NCI-H146 (cell line): Measurements from ENCODE around the gene MYO18A.
"Not testable (repeated sequence)": the region's sequence is repeated elsewhere in the genome, so short reads cannot be mapped to it uniquely, and the experiment has no call there.

Experiments
- DNase-seq: peaks from one replicate; lab custom pipeline; 2025; lab: John Stamatoyannopoulos, UW

MYO18A gene

DNA sequence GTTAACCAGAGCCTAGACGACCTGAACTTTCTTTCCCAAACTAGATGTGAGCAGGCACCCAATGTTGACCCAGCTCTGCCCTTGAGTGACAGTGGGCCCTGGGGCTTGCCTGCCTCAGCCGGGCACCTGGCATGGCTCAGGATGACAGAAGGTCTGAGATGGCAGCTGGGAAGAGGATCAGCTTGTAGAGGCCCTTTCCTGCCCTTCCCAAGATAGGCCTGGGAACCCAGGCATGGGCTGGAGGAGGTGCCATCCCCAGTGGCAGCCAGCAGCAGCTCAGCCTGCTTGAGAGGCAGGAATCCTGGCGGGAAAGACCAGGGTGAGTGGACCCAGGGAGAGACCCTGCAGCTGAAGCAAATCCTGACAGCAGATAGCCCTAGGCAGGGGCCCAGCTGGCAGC lies 78.2 kb downstream of the MYO18A start:
- no peak for DNase-seq

DNA sequence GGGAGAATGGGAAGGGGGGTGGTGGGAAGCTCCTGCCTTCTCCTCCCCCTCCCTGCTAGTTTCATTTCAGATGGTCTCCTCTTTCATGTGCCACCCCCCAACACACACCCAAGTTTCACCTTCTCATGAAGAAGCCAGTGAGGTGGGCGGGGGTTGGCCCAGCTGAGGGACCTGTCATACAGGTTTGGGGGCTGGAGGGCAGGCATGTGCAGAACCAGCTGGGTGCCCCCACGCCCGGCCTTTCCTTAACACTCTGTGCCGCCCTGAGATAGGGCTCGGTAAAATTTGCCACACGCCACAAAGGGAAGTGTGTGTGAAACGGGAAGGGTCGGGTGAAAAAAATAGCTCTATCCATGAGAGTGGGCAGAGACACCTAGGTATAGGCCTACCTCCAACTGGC lies 79.9 kb downstream of the MYO18A start:
- DNase-seq = no peak

DNA sequence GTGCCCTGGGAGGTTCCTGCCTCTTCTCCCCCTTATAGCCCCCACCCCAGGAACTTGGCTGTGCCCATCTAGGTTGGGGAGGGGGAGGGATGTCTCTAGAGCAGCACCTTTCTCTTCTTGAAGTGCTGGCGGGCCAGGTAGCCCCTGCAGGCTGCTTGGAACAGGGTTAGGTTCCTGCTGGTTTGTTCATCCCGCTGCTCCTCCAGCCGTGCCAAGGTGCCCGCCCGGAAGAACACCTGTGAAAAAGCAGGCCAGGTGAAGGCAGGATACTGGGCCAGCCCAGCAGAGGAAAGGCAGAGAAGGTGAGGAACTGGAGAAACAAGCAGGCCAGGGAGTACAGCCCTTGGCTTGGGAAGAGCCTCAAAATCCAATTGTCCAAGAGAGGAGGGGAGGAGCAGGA lies 80.7 kb downstream of the MYO18A start:
- DNase-seq = no peak

DNA sequence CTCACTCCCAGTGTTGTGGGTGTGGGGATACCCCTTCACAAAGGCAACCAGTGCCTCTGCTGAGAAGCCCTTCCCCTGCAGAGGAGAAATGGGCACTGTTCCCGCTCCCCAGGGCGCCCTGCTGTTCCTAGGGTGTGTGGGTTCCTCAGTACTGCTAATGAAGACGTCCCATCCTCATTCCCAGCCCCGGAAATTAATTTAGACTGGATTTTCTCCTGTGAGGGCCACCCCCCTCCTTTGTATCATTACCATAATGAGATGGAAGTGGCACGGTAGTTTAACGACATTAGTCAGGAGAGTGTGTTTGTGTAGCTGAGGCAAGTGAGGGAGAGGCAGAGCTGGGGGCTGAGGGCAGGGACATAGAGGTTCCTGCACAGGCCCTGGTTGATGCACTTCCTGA lies 84.1 kb downstream of the MYO18A start:
- no peak for DNase-seq

DNA sequence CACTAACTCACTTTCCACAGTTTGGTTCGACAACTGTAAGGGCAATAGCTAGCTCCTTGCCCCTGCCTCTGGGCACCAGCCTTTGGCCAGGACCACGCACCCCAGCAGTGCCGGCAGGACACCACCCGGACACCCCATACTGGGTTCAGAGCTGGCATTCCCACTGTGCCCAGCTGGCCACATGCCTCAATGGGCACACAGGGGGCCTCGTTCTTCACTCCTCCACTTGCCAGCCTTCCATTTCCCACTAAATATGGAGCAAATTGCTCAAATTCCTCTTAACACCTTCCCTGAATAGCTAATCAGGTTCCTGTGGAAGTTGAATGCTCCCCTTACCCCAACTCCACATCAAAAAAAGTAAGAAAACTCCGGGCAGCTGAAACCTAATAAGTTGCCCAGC lies 84.8 kb downstream of the MYO18A start:
- DNase-seq = no peak

DNA sequence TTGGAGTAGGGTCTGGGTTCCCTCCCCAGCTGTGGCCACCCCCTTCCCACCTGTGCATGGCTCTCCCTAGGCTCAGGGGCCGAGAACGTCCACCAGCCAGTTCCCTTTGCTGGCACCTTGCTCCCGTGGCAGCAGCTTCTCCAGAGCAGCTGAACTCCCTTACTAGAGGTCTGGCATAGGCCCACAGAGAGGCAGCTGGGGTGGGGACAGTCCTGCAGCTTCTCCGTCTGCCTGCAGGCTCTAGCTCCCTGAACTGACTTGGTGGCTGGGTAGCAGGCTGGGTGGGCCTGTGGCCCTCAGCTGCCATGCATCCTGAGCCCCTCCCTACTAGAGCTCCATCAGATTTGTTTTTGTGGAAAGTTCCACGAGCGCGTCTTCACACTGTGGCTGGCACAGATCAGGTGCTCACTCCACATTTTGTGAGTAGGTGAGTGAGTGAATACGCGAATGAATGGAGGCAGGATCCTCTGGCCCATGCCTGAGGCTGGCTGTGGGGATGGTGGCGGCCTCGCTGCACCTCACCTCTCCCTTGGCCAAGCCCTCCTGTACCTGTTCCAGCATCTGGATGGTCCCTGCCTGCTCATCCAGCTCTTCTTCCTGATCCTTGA lies 86.0 kb downstream of the MYO18A start:
- no peak for DNase-seq

DNA sequence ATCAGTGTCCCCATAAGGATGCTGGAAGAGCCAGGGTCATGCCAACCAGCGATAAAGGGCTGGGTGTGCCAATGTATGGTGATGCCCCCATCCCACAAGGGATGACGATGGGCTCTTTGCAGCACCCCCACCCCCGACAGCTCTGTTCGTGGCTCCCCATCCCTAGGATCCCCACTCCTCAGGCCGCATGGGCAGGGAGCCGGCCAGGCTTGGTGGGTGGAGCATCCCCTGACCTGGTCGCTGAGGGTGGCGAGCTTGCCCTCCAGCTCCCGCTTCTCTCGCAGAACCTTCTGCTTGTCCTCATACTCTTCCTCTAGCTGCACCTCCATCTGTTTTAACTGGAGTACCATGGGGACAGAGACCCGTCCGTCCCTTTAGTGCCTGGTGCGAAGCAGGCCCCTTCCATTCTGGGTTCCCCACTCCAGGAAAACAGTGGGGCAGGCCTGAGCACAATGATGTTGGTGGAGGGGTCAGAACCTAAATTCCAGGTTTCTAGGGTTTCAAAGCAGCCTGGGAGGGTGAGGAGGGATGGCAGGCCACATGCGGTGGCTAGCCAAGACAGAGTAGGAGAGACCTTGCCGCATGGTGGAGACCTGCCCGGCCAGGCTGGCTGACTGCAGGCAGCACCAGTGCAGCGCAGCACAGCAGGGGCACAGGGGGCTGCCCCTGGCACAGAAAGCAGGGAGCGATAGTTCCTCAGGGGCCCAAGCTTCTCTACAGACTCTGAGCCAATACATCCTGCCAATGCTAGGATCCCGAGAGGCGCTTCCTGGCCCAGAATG lies 86.9 kb downstream of the MYO18A start:
- DNase-seq = no peak

DNA sequence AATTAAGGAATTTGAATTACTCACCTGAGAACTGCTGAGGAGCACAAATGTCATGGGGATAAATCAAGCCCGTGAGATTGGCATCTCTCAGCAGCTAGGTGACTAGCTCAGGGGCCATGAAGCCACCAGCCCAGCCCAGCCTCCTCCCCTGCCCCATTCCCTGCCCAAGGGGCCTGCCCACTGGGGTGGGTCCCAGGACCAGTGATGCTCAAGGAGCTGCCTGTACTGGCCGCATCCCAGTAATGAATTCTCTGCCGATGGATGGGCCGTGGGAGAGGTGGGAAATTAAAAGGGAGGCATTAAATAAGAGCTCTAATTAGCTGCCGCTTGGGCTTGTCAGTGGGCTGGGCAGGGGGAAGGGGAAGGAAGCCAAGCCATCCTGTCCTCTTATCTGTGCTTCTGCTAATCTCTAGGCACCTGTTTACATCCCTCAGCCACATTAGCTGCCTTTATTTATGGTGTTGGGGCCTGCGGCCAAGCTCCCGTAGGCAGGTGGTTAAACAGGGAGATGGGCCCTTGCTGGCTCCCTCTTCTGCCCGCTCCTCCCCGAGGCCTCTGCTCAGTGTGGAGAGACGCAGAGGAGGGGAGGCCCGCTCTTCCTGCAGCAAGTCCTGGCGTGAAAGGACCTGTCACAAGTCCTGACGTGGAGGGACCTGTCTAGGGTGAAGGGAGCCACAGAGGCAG lies 88.5 kb downstream of the MYO18A start:
- peak; percentile 91 for DNase-seq

DNA sequence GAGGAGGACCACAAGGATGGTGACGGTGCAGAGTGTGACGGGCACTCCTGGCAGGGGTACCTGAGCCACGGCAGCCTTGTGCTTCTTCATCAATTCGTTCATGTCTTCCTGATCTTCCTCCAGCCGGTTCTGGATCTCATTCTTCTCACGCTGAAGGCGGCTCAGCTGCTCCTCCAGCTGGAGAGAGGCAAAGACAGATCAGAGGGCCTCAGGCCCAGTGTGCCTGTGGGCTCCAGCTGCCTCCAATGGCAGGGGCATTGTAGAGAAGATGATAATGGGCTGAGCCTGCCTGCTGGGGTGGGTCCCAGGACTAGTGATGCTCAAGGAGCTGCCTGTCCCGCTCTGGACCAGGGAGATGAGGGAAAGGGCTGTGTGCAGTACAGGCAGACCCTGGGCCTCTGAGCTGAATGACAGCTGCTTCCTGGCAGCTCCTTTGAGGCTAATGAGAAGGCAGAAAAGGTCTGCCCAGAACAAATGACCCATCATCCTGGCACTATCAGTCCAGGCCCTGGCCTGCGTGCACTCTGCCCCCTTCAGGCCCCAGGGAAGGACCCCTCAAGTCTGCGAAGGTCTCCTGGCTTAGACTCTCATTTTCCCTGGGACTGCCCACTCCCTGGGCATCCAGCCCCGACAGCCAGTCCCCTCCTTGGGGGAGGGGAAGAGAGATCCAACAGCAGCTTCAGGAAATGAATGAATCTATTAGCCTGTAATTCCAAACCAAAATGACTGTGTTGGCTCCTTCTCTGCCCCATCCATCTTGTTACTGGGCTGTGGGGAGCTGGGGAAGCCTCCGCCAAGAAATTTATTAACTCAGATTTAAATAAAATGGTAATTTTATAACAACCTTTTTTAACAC lies 89.2 kb downstream of the MYO18A start:
- DNase-seq = peak; percentile 37

DNA sequence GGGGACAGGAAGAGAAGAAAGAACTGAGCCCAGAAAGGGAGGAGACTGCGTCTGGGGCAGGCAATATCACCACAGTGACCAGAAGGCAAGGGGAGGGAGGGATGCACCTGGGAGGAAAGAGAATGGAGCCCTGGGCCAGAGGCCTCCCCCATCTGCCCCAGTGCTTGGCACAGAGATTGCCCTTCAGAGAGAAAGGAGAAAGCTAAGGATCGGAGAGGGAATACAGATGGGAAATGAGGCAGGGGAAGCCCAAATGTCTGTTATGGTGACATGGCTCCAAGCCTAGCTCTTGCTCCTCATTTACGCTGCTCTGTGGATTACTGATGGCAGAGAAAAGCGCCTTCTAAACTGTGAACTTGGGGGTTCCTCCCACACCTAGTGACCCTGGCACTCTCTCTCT lies 90.1 kb downstream of the MYO18A start:
- no peak for DNase-seq

DNA sequence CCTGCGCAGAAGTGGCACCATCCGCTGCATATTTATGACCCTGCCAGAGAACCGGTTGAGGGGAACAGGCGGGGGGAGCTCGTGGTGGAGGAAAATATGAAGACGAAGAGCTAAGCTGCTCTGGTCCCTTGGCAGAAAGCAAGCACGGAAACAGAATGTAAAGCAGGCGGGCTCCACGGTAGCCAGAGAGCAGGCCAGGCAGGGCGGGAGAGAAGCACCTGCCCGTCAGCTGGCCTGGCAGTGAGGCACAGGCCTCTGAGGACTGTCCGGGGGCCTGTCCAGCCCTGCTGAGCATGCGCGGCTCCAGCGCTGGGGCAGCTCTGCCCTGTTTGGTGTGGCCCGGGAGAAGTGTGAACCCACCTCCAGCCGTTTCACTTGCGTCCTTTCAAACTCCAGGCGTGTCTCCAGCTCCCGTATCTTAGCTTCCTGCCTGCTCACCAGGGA lies 90.6 kb downstream of the MYO18A start:
- DNase-seq = no peak

DNA sequence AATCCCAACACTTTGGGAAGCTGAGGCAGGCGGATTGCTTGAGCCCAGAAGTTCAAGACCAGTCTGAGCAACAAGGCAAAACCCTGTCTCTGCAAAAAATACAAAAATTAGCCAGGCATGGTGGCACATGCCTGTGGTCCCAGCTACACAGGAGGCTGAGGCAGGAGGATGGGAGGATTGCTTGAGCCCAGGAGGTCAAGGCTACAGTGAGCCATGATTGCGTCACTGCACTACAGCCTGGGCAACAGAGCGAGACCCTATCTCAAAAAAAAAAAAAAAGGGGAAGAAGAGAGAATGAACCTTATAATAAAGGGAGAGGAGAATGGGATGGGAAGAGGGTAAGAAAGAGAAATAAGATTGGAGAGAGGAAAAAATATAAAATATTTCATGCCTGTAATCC lies 91.4 kb downstream of the MYO18A start:
- DNase-seq = not testable (repeated sequence)

DNA sequence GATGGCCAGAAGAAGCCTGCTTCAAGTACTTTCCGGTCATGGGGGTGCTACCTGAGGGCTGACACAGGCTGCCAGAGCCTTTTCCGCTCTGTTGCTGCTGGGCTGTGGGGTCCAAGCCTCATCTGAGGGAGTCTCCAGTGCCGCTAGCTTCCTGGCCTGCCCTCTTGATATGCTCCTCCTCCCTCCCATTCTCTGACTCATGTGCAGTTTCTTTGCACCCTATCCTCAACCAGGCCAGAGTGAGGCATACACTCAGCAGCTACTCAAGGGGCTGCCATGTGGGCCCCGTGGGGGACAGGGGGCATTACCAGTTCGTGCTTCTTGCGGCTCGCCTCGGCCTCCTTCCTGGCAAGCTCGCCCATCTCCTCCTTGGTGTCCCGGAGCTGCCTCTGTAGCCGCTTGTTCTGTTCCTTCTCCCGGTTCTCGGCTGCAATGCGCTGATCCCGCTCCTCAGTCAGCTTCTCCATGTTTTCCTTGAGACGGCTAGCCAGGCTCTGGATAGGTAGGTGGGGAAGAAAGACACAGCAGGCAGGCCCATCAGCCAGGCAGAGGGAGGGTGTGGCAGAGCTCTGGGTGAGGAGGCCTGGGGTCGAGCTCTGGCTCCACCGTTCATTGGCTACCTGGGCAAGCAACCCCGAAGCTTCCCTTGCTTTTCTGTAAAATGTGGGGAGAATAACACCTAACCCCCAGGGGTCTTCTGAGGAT lies 93.4 kb downstream of the MYO18A start:
- DNase-seq = no peak

DNA sequence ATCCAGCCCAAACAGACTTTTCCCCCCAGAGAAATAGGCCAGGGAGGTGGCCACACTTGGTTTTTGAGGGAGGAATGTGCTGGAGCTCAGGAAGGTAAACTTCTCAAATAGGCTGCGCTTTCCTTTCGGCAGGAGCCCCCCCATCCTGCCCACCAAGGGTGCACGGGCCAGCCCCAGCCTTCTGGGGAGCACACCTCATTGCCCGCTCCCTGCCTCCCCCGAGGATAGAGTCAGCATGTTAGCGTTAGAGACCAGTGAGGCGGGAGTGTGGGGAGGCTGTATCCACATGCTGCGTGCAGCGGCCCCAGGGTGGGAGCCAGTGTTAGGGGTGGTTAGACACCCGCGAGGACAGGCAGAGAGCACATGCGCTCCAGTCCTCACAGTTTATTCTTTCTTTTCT lies 95.0 kb downstream of the MYO18A start:
- peak; percentile 22 for DNase-seq

DNA sequence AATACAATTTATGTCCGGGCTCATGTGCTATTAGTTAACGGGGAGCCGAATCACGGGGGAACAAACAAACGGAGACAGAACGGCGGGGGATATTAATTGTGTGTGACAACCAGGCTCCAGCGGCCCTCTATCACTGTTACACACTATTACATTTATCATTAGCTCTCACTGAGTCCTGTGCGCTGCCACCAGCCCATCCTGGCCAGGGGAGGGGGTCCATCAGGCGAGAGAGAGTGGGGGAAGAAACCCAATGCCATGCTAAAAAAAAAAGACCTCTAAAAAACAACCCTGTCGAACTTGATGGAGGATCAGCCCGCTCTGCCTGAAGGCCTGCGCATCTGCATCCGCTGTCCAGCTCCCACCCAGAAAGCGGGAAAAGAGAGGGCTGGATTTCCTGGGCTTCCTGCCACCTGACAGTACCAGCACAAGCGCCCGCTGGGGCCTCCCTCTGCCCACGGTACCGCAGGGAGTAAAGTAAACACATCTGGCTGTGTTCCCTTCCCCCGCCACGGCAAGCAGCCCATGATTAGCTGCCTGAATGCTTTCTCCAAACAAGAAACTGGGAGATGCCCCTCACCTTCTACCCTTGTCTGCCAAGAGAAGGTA lies 95.6 kb downstream of the MYO18A start:
- peak; percentile 96 for DNase-seq

DNA sequence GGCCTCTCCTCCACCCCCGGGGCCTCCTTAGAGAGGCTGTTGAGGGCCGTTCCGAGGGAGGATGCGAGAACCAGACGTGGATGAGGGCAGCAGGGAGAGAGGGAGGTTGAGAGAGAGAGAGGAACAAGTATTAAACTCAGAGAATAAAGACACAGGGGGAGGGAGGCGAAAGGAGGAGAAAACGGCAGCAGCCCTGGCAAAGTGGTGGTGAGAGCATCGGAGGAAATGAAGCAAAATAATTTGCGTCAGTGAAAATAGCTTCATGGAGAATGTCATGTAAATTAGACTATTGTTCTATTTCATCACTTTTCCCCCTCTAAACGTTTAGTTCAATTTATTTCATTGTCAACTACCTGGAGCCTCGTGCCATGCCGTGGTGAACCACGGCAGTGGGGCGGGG lies 99.2 kb downstream of the MYO18A start:
- no peak for DNase-seq

DNA sequence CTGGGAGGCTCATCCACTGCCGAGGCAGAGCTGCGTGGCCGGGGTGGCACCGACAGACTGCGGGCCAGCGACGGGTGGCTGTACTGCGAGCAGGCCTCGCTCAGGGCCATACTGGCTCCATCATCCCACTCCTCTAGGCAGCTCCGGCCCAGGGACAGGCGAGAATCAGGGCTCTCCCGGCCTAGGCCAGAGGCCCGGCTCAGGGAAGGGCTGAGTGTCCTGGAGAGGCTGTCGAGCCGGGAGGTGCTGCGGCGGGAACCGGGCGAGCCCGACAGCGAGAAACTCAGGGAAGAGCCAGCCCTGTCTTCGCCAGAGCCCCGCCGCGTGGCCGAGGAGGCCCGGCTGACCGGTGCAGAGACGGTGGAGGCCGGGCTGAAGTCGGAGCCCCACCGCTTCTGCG lies 99.9 kb downstream of the MYO18A start:
- DNase-seq = no peak

DNA sequence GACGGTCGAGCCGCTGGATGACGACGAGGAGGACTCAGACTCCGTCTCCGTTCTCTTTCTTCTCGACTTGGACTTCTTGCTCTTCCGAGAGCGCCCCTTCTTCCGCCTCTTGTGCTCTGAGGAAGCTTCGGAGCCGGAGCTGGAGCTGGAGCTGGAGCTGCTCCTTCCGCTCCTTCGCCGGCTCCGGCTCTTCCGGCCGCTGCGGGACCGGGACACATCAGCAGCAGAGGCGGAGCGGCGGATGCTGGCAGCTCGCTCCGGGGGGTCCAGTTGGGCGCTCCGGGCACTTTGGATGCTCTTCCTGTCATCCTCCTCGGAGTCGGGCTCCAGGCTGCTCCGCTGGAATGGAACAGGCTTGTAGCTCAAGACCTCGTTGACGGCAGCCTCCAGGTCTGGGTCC lies 100.3 kb downstream of the MYO18A start:
- no peak for DNase-seq

DNA sequence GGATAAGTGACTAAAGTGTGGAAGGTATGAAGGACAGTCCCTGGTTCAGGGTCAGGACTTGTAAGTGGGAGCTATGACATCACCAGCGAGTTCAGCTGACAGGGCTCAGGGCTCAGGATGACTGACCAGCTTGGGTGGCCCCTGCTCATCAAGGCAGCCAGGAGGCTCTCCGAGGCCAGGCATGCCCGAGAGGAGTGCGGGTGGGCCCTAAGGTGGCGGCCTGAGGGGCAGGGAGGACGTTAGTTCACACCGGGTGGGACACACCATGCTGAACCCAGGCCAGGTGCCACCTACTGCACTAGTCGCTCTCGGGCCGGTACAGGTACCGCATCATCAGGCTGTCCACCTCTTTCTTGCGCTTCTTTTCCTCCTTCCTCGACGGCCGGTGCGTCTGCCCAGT lies 100.8 kb downstream of the MYO18A start:
- no peak for DNase-seq

DNA sequence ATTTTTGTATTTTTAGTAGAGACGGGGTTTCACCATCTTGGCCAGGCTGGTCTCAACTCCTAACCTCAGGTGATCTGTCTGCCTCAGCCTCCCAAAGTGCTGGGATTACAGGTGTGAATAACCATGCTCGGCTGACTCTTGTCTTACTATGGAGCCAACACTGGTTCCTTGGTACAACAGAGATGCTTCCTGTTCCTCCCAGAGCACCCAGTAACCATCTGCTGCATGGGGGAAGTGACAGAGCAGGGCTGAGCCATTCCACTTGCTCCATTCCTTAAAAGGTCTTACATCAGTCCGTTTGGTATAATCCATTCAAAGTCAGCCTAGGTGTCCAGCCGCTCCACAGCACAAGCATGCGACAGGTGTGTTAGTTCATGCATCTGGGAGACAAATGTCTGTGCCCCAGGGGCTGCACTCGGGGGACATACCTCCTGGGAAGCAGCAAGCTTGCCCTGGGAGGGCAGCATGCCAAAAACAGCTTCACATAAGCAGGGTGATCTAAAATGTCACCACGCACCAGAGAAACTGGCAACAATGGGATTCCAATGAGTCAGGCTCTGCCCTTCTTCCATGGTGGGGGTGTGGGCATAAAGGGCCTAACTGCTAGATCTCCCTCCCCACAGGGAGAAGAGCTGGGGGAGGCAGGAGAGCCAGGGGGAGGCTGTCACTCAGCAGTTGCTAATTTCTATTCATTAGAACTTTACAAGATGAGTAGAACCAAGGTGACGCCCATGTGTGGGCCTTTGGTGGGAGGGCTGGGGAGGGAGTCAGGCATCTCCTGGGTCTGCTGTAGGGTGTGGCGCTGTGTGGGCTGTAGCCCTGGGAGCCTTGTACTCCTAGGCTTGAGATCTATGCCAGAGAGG lies 101.8 kb downstream of the MYO18A start:
- peak; percentile 87 for DNase-seq
